ENCODE results near the gene ZNF382. TPM values are rescaled to one million over a fixed set of nuclear protein-coding genes. Genes with fewer than 3 reads are reported as not detected.
A peak's percentile ranks its signal among the peaks of the same experiment; 100 is the strongest.

The ZNF382 gene
- 2.3 and 3.5 TPM in 2 replicates for polyA plus RNA-seq (2012; rRNA removed)
- polyA plus RNA-seq (2012; cell fraction: cytosol; rRNA removed) = 1.5 and 2.3 TPM in 2 replicates
- 8.4 and 10.0 TPM in 2 replicates for polyA plus RNA-seq (2012; cell fraction: nucleus; rRNA removed)

DNA sequence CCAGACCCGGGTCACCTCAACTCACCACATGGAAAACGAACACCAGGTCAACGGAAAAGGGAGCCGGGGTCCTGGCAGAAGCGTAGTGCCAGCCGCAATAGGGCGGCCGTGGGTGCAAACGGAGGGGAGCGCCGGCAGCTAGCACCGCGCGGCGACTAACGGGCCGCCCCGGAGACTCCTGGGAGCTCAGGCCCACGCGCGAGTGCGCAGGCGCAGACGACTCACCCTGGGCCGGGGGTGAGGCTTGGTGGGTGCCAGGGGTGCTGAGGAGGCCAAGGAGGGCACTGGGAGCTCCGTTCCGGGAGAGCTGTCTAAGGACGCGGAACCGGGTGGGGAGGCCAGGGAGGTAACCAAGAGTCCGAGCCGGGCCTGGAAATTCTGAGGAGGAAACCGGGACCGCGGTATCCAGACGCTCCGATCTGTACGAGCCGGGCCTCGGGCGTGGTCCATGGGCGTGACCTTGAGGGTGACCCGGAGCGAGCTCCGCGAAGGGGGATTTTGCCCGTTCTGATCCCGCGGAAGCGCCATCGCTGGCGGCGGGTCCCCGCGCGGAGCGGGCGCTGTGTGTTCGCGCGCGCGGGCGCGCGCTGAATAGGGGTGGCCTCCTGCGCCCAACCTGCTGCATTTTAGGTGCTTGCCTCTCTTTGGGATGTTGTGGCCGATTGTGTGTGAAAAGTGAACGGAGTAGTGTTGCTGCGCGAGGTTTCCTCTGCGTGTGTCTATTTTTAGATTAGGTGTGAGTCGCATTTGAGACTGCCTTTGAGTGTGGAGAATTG is at the start of gene ZNF382:
ZNF382 (plus strand) TSS at position 213 of the 776 bp plus-strand sequence. CDS start 4,602 bp downstream, outside the sequence.
- H3K9ac ChIP-seq = peak within 1 kb of the TSS; percentile 63
- no peaks in the 10 kb centered on the region for H3F3A ChIP-seq (replicated peaks; ENCODE audit: insufficient read depth)
- H3K79me2 ChIP-seq (ENCODE audit: insufficient read depth) = peaks cover 32% of the 10 kb centered on the region; the same call in 1 of the 2 replicates
- H3K9me2 ChIP-seq = no peaks in the 10 kb centered on the region
- peaks cover 16 to 19% of the 10 kb centered on the region in 2 experiments for H3K36me3 ChIP-seq (replicated peaks in 1 of 2; ENCODE audit: control insufficient read depth in 1 of 2, insufficient read depth in 2 of 2, low read length in 1 of 2)
- POLR2A ChIA-PET = interaction anchor here (0.6 to 1.5 kb wide), 10 partner anchors 13 to 1114 kb away, joined by 3 to 5 read pairs (median 4); partner anchors contain the start of genes ZFP14, ZNF260, ZNF345 and ZNF529
- no peaks in the 10 kb centered on the region for H3K27me3 ChIP-seq (ENCODE audit: insufficient read depth)
- peak within 1 kb of the TSS; percentile 82 for H2AFZ ChIP-seq (ENCODE audit: low read depth)
- peak; percentile 99 for DNase-seq
- H3K4me3 ChIP-seq (ENCODE audit: low read depth in 2 of 2, low read length in 1 of 2) = peak within 1 kb of the TSS; percentile 79 to 84
- 47% methylated on average over 47 of the region's 73 CpGs for WGBS (ENCODE audit: low lambda C conversion rate)
- TF ChIP-seq MXI1 (IDR thresholded peaks at IDR 0.05; ENCODE audit: low read depth, low read length) = peak; percentile 62
- TF ChIP-seq TAF1 (IDR thresholded peaks at IDR 0.05; ENCODE audit: borderline replicate concordance, low read depth, low read length) = peak; percentile 17; the same call in 1 of the 2 replicates
- no peak for TF ChIP-seq TCF12 (IDR thresholded peaks at IDR 0.05)
- TF ChIP-seq, protein P1, sequence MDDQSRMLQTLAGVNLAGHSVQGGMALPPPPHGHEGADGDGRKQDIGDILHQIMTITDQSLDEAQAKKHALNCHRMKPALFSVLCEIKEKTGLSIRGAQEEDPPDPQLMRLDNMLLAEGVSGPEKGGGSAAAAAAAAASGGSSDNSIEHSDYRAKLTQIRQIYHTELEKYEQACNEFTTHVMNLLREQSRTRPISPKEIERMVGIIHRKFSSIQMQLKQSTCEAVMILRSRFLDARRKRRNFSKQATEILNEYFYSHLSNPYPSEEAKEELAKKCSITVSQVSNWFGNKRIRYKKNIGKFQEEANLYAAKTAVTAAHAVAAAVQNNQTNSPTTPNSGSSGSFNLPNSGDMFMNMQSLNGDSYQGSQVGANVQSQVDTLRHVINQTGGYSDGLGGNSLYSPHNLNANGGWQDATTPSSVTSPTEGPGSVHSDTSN (IDR thresholded peaks at IDR 0.05) = no peak; the same call in 1 of the 2 replicates
- peak; percentile 48; the same call in 1 of the 2 replicates for TF ChIP-seq NRF1 (IDR thresholded peaks at IDR 0.05; ENCODE audit: low read depth, low read length)
- TF ChIP-seq POLR2AphosphoS5 (IDR thresholded peaks at IDR 0.05; ENCODE audit: low read depth, low read length) = peak; percentile 65
- TF ChIP-seq SIN3A (IDR thresholded peaks at IDR 0.05; ENCODE audit: borderline replicate concordance, low read depth, low read length) = 0 out of 2 replicates have a peak, but pooled peaks have one; percentile 8
- peaks cover 0 to 2% of the 10 kb centered on the region in 2 experiments; a peak in 1 of 4 replicates for H3K4me1 ChIP-seq (ENCODE audit: control insufficient read depth in 1 of 2, insufficient read depth in 2 of 2, low read depth in 1 of 2, low read length in 1 of 2)
- no peaks in the 10 kb centered on the region for H3K9me3 ChIP-seq
- peak within 1 kb of the TSS; percentile 67 for H3K4me2 ChIP-seq
- H4K20me1 ChIP-seq (ENCODE audit: insufficient read depth) = no peaks in the 10 kb centered on the region
- CTCF ChIA-PET = interaction anchor here (1.5 kb wide), 1 partner anchor 9 kb away, joined by 4 read pairs; no protein-coding TSS in a partner anchor
- H3K27ac ChIP-seq (ENCODE audit: low read depth in 2 of 2, low read length in 1 of 2) = peak within 1 kb of the TSS; percentile 36 to 76; a peak in 3 of 4 replicates

DNA sequence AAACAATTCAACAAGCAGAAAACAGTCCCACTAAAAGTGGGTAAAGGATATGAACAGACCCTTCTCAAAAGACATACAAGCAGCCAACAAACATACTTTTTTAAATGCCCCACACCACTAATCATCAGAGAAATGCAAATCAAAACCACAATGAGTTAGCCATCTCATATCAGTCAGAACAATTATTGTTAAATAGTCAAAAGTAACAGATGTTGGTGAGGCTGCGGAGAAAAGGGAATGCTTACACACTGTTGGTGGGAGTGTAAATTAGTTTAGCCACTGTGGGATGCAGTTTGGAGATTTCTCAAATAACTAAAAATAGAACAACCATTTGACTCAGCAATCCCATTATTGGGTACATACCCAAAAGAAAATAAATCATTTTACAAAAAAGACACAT is 40.7 kb upstream of the ZNF382 start:
- Histone ChIP-seq H3F3A (replicated peaks; ENCODE audit: insufficient read depth) (no peaks in the 10 kb centered on the region), H4K20me1 (ENCODE audit: insufficient read depth) (no peaks in the 10 kb centered on the region), H3K9me2 (no peaks in the 10 kb centered on the region), H3K4me3 (ENCODE audit: low read depth in 2 of 2, low read length in 1 of 2) (no peak overlapping the region), H3K36me3 (replicated peaks in 1 of 2; ENCODE audit: control insufficient read depth in 1 of 2, insufficient read depth in 2 of 2, low read length in 1 of 2) (peaks cover 4 to 70% of the 10 kb centered on the region in 2 experiments), H3K9me3 (0 out of 2 replicates have a peak, but pooled peaks cover 7% of the 10 kb centered on the region), H3K4me1 (ENCODE audit: control insufficient read depth in 1 of 2, insufficient read depth in 2 of 2, low read depth in 1 of 2, low read length in 1 of 2) (no peaks in the 10 kb centered on the region), H3K79me2 (ENCODE audit: insufficient read depth) (peaks cover 68% of the 10 kb centered on the region), H3K9ac (no peak overlapping the region), H2AFZ (ENCODE audit: low read depth) (no peak overlapping the region), H3K4me2 (no peak overlapping the region), H3K27me3 (ENCODE audit: insufficient read depth) (no peaks in the 10 kb centered on the region), H3K27ac (ENCODE audit: low read depth in 2 of 2, low read length in 1 of 2) (no peak overlapping the region)
- WGBS (ENCODE audit: low lambda C conversion rate) = 94% methylated on average over 1 of the region's 1 CpG
- CTCF ChIA-PET = interaction anchor here (0.6 kb wide), 1 partner anchor 166 kb away, joined by 3 read pairs; no protein-coding TSS in a partner anchor
- no peak for DNase-seq
- POLR2A ChIA-PET = no interaction called here
- TF ChIP-seq CTCF (IDR thresholded peaks at IDR 0.05) (no peak), SMC3 (IDR thresholded peaks at IDR 0.05; ENCODE audit: low read depth, low read length) (no peak), FOSL2 (IDR thresholded peaks at IDR 0.05; ENCODE audit: borderline replicate concordance, low read depth) (no peak), FOXJ3 (CRISPR knock-in tag; IDR thresholded peaks at IDR 0.05) (no peak), RXRA (IDR thresholded peaks at IDR 0.05; ENCODE audit: borderline replicate concordance, low read depth) (no peak), RAD21 (IDR thresholded peaks at IDR 0.05; ENCODE audit: low read length) (no peak), JUND (IDR thresholded peaks at IDR 0.05) (no peak), SIN3A (IDR thresholded peaks at IDR 0.05; ENCODE audit: borderline replicate concordance, low read depth, low read length) (no peak), GABPA (IDR thresholded peaks at IDR 0.05; ENCODE audit: low read depth) (no peak), ELF1 (IDR thresholded peaks at IDR 0.05) (no peak), TCF12 (IDR thresholded peaks at IDR 0.05) (no peak), MXI1 (IDR thresholded peaks at IDR 0.05; ENCODE audit: low read depth, low read length) (no peak)
- TF ChIP-seq, protein P2, sequence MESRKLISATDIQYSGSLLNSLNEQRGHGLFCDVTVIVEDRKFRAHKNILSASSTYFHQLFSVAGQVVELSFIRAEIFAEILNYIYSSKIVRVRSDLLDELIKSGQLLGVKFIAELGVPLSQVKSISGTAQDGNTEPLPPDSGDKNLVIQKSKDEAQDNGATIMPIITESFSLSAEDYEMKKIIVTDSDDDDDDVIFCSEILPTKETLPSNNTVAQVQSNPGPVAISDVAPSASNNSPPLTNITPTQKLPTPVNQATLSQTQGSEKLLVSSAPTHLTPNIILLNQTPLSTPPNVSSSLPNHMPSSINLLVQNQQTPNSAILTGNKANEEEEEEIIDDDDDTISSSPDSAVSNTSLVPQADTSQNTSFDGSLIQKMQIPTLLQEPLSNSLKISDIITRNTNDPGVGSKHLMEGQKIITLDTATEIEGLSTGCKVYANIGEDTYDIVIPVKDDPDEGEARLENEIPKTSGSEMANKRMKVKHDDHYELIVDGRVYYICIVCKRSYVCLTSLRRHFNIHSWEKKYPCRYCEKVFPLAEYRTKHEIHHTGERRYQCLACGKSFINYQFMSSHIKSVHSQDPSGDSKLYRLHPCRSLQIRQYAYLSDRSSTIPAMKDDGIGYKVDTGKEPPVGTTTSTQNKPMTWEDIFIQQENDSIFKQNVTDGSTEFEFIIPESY (IDR thresholded peaks at IDR 0.05; ENCODE audit: borderline replicate concordance, low read depth) = no peak
